Gastroesophageal sphincter (tissue), 4 donors: ENCODE measurements around the gene GNG11. TPM values are rescaled to one million over a fixed set of nuclear protein-coding genes. Genes with fewer than 3 reads are reported as not detected.

ENCODE experiments used
- ATAC-seq: fragments of 150-250 bp; one replicate; pipeline ENCODE4 v1.9.1; 2016; ENCODE audit warnings: mild to moderate bottlenecking, moderate library complexity
- H3K27ac ChIP-seq, 4 donors: fragments of 200-600 bp; sonication (generic) in 3 of 4; 1 replicate in 3 of 4; 2 replicates in 1 of 4; pipeline ENCODE4 v1.5.1; 2016 to 2019
- H3K27me3 ChIP-seq: fragments of 200-600 bp; sonication (generic); one replicate; pipeline ENCODE4 v1.5.1; 2019
- H3K36me3 ChIP-seq, 2 donors: fragments of 200-600 bp; sonication (generic); one replicate each; pipeline ENCODE4 v1.5.1; 2019; ENCODE audit warnings: control low read depth in 1 of 2
- H3K4me1 ChIP-seq, 3 donors: fragments of 200-600 bp; sonication (generic); 1 replicate in 2 of 3; 2 replicates in 1 of 3; pipeline ENCODE4 v1.5.1; 2016 to 2019; ENCODE audit warnings: control low read depth in 2 of 3
- H3K4me3 ChIP-seq, 2 donors: fragments of 200-600 bp; sonication (generic); one replicate each; pipeline ENCODE4 v1.5.1; 2019; ENCODE audit warnings: mild to moderate bottlenecking in 1 of 2, moderate library complexity in 1 of 2
- H3K9me3 ChIP-seq, 3 donors: fragments of 200-600 bp; sonication (generic); one replicate each; pipeline ENCODE4 v1.5.1; 2017 to 2019; ENCODE audit warnings: control low read depth in 2 of 3
- CTCF ChIP-seq, 4 experiments: fragments of 200-600 bp in 2 of 4; fragments of 450-650 bp in 2 of 4; sonication (generic) in 1 of 4; IDR thresholded peaks; one replicate each; pipeline ENCODE4 v1.5.1; 2017 to 2019; ENCODE audit warnings: antibody characterized with exemption in 4 of 4, mild to moderate bottlenecking in 2 of 4, moderate library complexity in 2 of 4
- EP300 ChIP-seq: sonication (generic); formaldehyde crosslinking; IDR thresholded peaks from one replicate; pipeline ENCODE4 v1.6.1; 2017; ENCODE audit warnings: antibody characterized with exemption, mild to moderate bottlenecking
- POLR2A ChIP-seq, 2 donors: fragments of 450-650 bp; IDR thresholded peaks; one replicate each; pipeline ENCODE4 v1.6.1; 2017; ENCODE audit warnings: antibody characterized with exemption in 2 of 2, mild to moderate bottlenecking in 2 of 2, moderate library complexity in 1 of 2
- POLR2AphosphoS5 ChIP-seq: sonication (generic); formaldehyde crosslinking; IDR thresholded peaks from one replicate; pipeline ENCODE4 v1.6.1; 2017; ENCODE audit warnings: antibody characterized with exemption
- WGBS, 2 donors: methylation state at CpG; one replicate each; pipeline ENCODE4 v1.1.5; 2018; ENCODE audit warnings: low coverage in 1 of 2; 5-methylcytosine and 5-hydroxymethylcytosine counted together
- total RNA-seq, 4 donors: library from RNA; depleted of rRNA; stranded (reverse); fragments of >200 nt; gene quantifications; one replicate each; pipeline ENCODE4 v1.1.0, GENCODE V29; 2016

GNG11 gene
- total RNA-seq, 4 donors from 2014 or later: 14.2 to 36.5 (median 26.1) TPM

DNA sequence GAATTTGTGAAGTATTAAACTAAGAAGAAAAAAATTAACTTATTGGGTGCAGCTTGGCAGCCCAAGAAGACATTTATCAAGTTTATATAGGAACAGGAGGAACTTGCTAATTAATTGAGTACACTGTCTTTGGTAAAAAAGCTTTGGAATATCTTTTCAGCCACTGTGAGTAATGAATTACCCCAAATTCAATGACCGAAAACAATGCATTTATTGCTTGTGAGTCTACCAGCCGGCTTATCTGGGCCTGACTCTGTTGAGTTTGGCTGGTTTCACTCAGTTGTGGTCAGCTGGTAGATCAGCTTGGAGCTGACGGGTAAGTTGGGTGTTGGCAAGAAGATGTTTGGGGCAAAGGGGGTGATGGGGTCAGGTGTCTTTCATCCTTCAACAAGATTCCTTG lies 11.6 kb downstream of the GNG11 start:
- TF ChIP-seq POLR2AphosphoS5: no peak
- TF ChIP-seq POLR2A (IDR thresholded peaks at IDR 0.05): no peak
- TF ChIP-seq CTCF (IDR thresholded peaks at IDR 0.05): no peak
- TF ChIP-seq EP300: no peak
- no peaks in the 10 kb centered on the region for H3K36me3 ChIP-seq
- no peak overlapping the region for H3K4me3 ChIP-seq
- 87 to 100% methylated on average over 1 to 2 of the region's 3 CpGs for WGBS, 2 donors
- H3K27me3 ChIP-seq: no peaks in the 10 kb centered on the region
- no peaks in the 10 kb centered on the region for H3K9me3 ChIP-seq
- ATAC-seq: no peak
- H3K4me1 ChIP-seq: no peaks in the 10 kb centered on the region
- no peak overlapping the region for H3K27ac ChIP-seq

DNA sequence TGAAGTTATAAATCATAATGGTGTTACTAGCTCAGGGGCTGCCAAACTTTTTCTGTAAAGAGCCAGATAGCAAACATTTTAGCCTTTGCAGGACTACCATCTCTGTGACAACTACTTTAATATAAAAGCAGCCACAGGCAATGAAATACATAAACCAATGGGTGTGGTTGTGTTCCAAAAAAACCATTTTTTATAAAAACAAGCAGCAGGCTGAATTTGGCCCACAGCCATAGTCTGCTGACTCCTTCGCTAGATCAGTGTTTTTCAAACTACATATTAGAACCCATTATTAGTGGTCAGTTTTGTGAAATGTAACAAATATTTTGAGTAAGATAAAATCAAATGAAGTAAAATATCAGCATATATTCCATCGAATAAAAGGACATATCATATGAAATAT lies 13.6 kb downstream of the GNG11 start:
- no peak overlapping the region for H3K27ac ChIP-seq
- no peaks in the 10 kb centered on the region for H3K27me3 ChIP-seq
- H3K4me3 ChIP-seq: no peak overlapping the region
- ATAC-seq: no peak
- WGBS, 2 donors: 58 to 71% methylated on average over 2 of the region's 2 CpGs
- no peaks in the 10 kb centered on the region for H3K9me3 ChIP-seq
- H3K4me1 ChIP-seq: no peaks in the 10 kb centered on the region
- TF ChIP-seq POLR2AphosphoS5 (no peak), CTCF (IDR thresholded peaks at IDR 0.05) (no peak), POLR2A (IDR thresholded peaks at IDR 0.05) (no peak)
- no peaks in the 10 kb centered on the region for H3K36me3 ChIP-seq

DNA sequence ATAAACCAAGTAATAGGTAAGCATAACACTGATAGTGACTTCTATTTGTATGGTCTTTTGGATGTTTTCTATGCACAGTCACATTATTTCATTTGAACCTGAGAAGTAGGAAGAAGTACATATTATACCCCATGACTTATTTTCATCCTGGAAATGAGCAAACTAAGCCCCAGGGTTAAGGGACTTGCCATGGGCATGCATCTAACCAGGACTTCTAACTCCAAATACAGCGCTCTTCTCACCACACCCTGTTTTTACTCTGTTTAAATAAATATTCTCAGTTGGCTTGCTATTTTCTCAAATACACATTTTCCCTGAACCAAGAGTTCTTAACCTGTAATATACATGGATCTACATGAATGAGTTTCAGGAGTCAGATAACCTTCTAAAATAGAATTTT lies 16.3 kb downstream of the GNG11 start:
- no peak overlapping the region for H3K4me3 ChIP-seq
- no peaks in the 10 kb centered on the region for H3K9me3 ChIP-seq
- no peaks in the 10 kb centered on the region for H3K4me1 ChIP-seq
- TF ChIP-seq CTCF (IDR thresholded peaks at IDR 0.05): no peak
- TF ChIP-seq POLR2AphosphoS5: no peak
- TF ChIP-seq POLR2A (IDR thresholded peaks at IDR 0.05): no peak
- TF ChIP-seq EP300: no peak
- no peaks in the 10 kb centered on the region for H3K36me3 ChIP-seq
- H3K27ac ChIP-seq: no peak overlapping the region
- H3K27me3 ChIP-seq: no peaks in the 10 kb centered on the region
- WGBS, 2 donors: 92% methylated on average over 1 of the region's 1 CpG; no CpG with 5 or more reads in 1 of the 2 donors
- no peak for ATAC-seq

- TF ChIP-seq POLR2AphosphoS5 (no peak), EP300 (no peak), CTCF (IDR thresholded peaks at IDR 0.05) (no peak), POLR2A (IDR thresholded peaks at IDR 0.05) (no peak)
- no peak overlapping the region for H3K4me3 ChIP-seq
- H3K4me1 ChIP-seq: no peaks in the 10 kb centered on the region
- no peaks in the 10 kb centered on the region for H3K36me3 ChIP-seq
- no peaks in the 10 kb centered on the region for H3K9me3 ChIP-seq
- no peak overlapping the region for H3K27ac ChIP-seq
- no peaks in the 10 kb centered on the region for H3K27me3 ChIP-seq
- no peak for ATAC-seq
Measured at GRCh38 chr7:93938293-93938692, 16.8 kb downstream of the GNG11 start.

- no peak for ATAC-seq
- no peak for TF ChIP-seq EP300
- no peak for TF ChIP-seq POLR2A (IDR thresholded peaks at IDR 0.05)
- no peak for TF ChIP-seq CTCF (IDR thresholded peaks at IDR 0.05)
- no peak for TF ChIP-seq POLR2AphosphoS5
- Histone ChIP-seq H3K36me3 (no peaks in the 10 kb centered on the region), H3K27me3 (no peaks in the 10 kb centered on the region), H3K27ac (no peak overlapping the region), H3K4me3 (no peak overlapping the region), H3K9me3 (no peaks in the 10 kb centered on the region), H3K4me1 (no peaks in the 10 kb centered on the region)
- WGBS, 2 donors: 77 to 92% methylated on average over 2 of the region's 2 CpGs
Measured at GRCh38 chr7:93941945-93942344, 20.4 kb downstream of the GNG11 start.
